Testis (tissue), 5 donors: ENCODE data around the gene NAA16. TPM values are rescaled to one million over a fixed set of nuclear protein-coding genes. Genes with fewer than 3 reads are reported as not detected.

Source experiments
- DNase-seq: peaks from one replicate; pipeline ENCODE4 v3.0.0-alpha.2; 2019
- H3K27ac ChIP-seq, 2 donors: fragments of 200-600 bp; sonication (generic); one replicate each; pipeline ENCODE4 v1.5.1; 2019
- H3K27me3 ChIP-seq: fragments of 200-600 bp; sonication (generic); one replicate; pipeline ENCODE4 v1.5.1; 2019
- H3K36me3 ChIP-seq: fragments of 200-600 bp; sonication (generic); one replicate; pipeline ENCODE4 v1.5.1; 2017; ENCODE audit warnings: low read depth; ENCODE audit errors: missing control alignments
- H3K4me1 ChIP-seq: fragments of 200-600 bp; sonication (generic); one replicate; pipeline ENCODE4 v1.5.1; 2019
- H3K4me3 ChIP-seq, 2 donors: fragments of 200-600 bp; sonication (generic); one replicate each; pipeline ENCODE4 v1.5.1; 2017 to 2019
- H3K9me3 ChIP-seq: fragments of 200-600 bp; sonication (generic); one replicate; pipeline ENCODE4 v1.5.1; 2017
- CTCF ChIP-seq, 3 experiments: fragments of 450-650 bp in 2 of 3; fragments of 200-600 bp in 1 of 3; sonication (generic) in 1 of 3; IDR thresholded peaks; one replicate each; pipeline ENCODE4 v1.5.1; 2016 to 2019; ENCODE audit warnings: antibody characterized with exemption in 3 of 3, mild to moderate bottlenecking in 2 of 3, moderate library complexity in 1 of 3
- POLR2A ChIP-seq: fragments of 450-650 bp; IDR thresholded peaks from one replicate; pipeline ENCODE4 v1.6.1; 2017; ENCODE audit warnings: antibody characterized with exemption, mild to moderate bottlenecking, moderate library complexity
- WGBS, 2 donors: methylation state at CpG; one replicate each; pipeline ENCODE4 v1.1.5; 2018; 5-methylcytosine and 5-hydroxymethylcytosine counted together
- intact Hi-C: fragments of 100-400 bp; cut with DNase I; formaldehyde crosslinking; loops from one replicate; pipeline ENCODE4 v1.15.1; 2023; ENCODE audit warnings: low total_unique reads
- long read RNA-seq, 2 donors: transcript quantifications; one replicate each; lab custom pipeline, GENCODE V29; 2026
- polyA plus RNA-seq: library from polyadenylated mRNA; stranded (reverse); fragments of 350-450 nt; fragmentation: Illumina TruSeq; extraction: RNeasy Lipid Tissue Mini Kit (QIAGEN cat#74804); gene quantifications from one replicate; pipeline ENCODE4 v1.2.3, GENCODE V29; 2014; ENCODE audit warnings: low read depth, low replicate concordance; ENCODE audit not compliant: insufficient read depth
- total RNA-seq, 2 donors: library from RNA; depleted of rRNA; stranded (reverse); fragments of >200 nt; gene quantifications; one replicate each; pipeline ENCODE4 v1.2.3, GENCODE V29; 2016

NAA16 gene
- total RNA-seq = 10 to 100 TPM; 33.1 to 38.0 TPM
- 18.5 TPM for polyA plus RNA-seq
- long read RNA-seq, donor 1, full-length matches to known transcripts = 3 of 3 reads
- long read RNA-seq, donor 1, partial matches to known transcripts = 0 of 3 reads
- long read RNA-seq, donor 1, other reads (novel, unspliced or antisense) = 0 of 3 reads
- long read RNA-seq, donor 2, partial matches to known transcripts = 0 of 1 reads
- long read RNA-seq, donor 2, other reads (novel, unspliced or antisense) = 0 of 1 reads

- 0 to 1% methylated on average over 12 to 28 of the region's 32 CpGs for WGBS, 2 donors
- Histone ChIP-seq H3K36me3 (no peaks in the 10 kb centered on the region), H3K9me3 (no peaks in the 10 kb centered on the region), H3K4me3 (peak within 1 kb of the TSS; percentile 90 to 99), H3K27ac (peak within 1 kb of the TSS; percentile 97 to 98), H3K27me3 (no peaks in the 10 kb centered on the region), H3K4me1 (peaks cover 19% of the 10 kb centered on the region)
- peak; percentile 93 for DNase-seq
- peak; percentile 21 for TF ChIP-seq POLR2A
- TF ChIP-seq CTCF (IDR thresholded peaks at IDR 0.05) = no peak
- intact Hi-C loops = no loop called here
These were observed at the start of gene NAA16 for GRCh38 chr13:41310963-41311405. TSS of gene NAA16 (plus strand) at chr13:41311267. CDS start at chr13:41311529, 262 bp downstream.

GRCh38 chr13:41263261-41263971 lies 47.7 kb upstream of the NAA16 start, which contains the start of gene MTRF1:
TSS of gene MTRF1 (minus strand) at chr13:41263576. CDS start at chr13:41260907, 2,669 bp downstream.
- no peaks in the 10 kb centered on the region for H3K27me3 ChIP-seq
- intact Hi-C loops = no loop called here
- H3K36me3 ChIP-seq = no peaks in the 10 kb centered on the region
- no peaks in the 10 kb centered on the region for H3K9me3 ChIP-seq
- H3K27ac ChIP-seq = peak within 1 kb of the TSS; percentile 80 to 95
- H3K4me1 ChIP-seq = peaks cover 7% of the 10 kb centered on the region
- DNase-seq = peak; percentile 90
- WGBS, 2 donors = 1% methylated on average over 32 of the region's 32 CpGs
- H3K4me3 ChIP-seq = peak within 1 kb of the TSS; percentile 72 to 82
- TF ChIP-seq POLR2A = no peak
- TF ChIP-seq CTCF (IDR thresholded peaks at IDR 0.05) = no peak

- intact Hi-C loops = no loop called here
- Histone ChIP-seq H3K4me3 (no peak overlapping the region), H3K36me3 (no peaks in the 10 kb centered on the region), H3K9me3 (no peaks in the 10 kb centered on the region), H3K27me3 (no peaks in the 10 kb centered on the region), H3K27ac (no peak overlapping the region), H3K4me1 (peaks cover 7% of the 10 kb centered on the region)
- DNase-seq = no peak
- TF ChIP-seq POLR2A (no peak), CTCF (IDR thresholded peaks at IDR 0.05) (no peak)
These were observed 44.0 kb upstream of the NAA16 start for GRCh38 chr13:41267106-41267505.

GRCh38 chr13:41268764-41269163 lies 42.3 kb upstream of the NAA16 start:
- 22 to 35% methylated on average over 1 of the region's 1 CpG for WGBS, 2 donors
- H3K4me3 ChIP-seq = no peak overlapping the region
- intact Hi-C loops = no loop called here
- H3K27ac ChIP-seq = no peak overlapping the region
- DNase-seq = no peak
- TF ChIP-seq POLR2A = no peak
- no peak for TF ChIP-seq CTCF (IDR thresholded peaks at IDR 0.05)
- H3K36me3 ChIP-seq = no peaks in the 10 kb centered on the region
- H3K27me3 ChIP-seq = no peaks in the 10 kb centered on the region
- H3K9me3 ChIP-seq = no peaks in the 10 kb centered on the region
- H3K4me1 ChIP-seq = no peaks in the 10 kb centered on the region
